Embryonic facial prominence (tissue), 1 donor: Measurements from ENCODE around the gene PAM.

ENCODE experiments used
- DNase-seq: peaks from one replicate; pipeline ENCODE4 v3.0.0-alpha.2; 2016; ENCODE audit errors: extremely low spot score

The PAM gene

GRCh38 chr5:102860035-102860434 is 104.9 kb downstream of the PAM start:
- no peak for DNase-seq

- DNase-seq = no peak
Measured at GRCh38 chr5:102863058-102863457, 108.0 kb downstream of the PAM start.

- DNase-seq = no peak
Measured at GRCh38 chr5:102863764-102864560, 108.9 kb downstream of the PAM start.

GRCh38 chr5:102865171-102865509 is 110.0 kb downstream of the PAM start:
- DNase-seq = no peak

GRCh38 chr5:102865510-102866236 is 110.6 kb downstream of the PAM start:
- DNase-seq = peak; percentile 35

- DNase-seq = no peak
Measured at GRCh38 chr5:102866237-102866600, 111.1 kb downstream of the PAM start.

GRCh38 chr5:102867992-102868662 is 113.0 kb downstream of the PAM start:
- DNase-seq = no peak

- DNase-seq = no peak
Measured at GRCh38 chr5:102869230-102869629, 114.1 kb downstream of the PAM start.

GRCh38 chr5:102873379-102873932 is 118.4 kb downstream of the PAM start:
- no peak for DNase-seq

- no peak for DNase-seq
Measured at GRCh38 chr5:102874054-102874453, 118.9 kb downstream of the PAM start.

GRCh38 chr5:102875721-102876123 is 120.6 kb downstream of the PAM start:
- DNase-seq = no peak

- no peak for DNase-seq
Measured at GRCh38 chr5:102876610-102877009, 121.5 kb downstream of the PAM start.

- no peak for DNase-seq
Measured at GRCh38 chr5:102879741-102880140, 124.6 kb downstream of the PAM start.

GRCh38 chr5:102886586-102886985 is 131.5 kb downstream of the PAM start:
- DNase-seq = no peak

GRCh38 chr5:102888483-102888882 is 133.4 kb downstream of the PAM start:
- DNase-seq = no peak

- DNase-seq = no peak
Measured at GRCh38 chr5:102889033-102889432, 133.9 kb downstream of the PAM start.

- DNase-seq = no peak
Measured at GRCh38 chr5:102890133-102890532, 135.0 kb downstream of the PAM start.

- no peak for DNase-seq
Measured at GRCh38 chr5:102891175-102891574, 136.1 kb downstream of the PAM start.

GRCh38 chr5:102893942-102894341 is 138.8 kb downstream of the PAM start:
- DNase-seq = no peak

GRCh38 chr5:102895234-102895633 is 140.1 kb downstream of the PAM start:
- no peak for DNase-seq

GRCh38 chr5:102895976-102896375 is 140.9 kb downstream of the PAM start:
- DNase-seq = no peak

- no peak for DNase-seq
Measured at GRCh38 chr5:102901424-102902134, 146.5 kb downstream of the PAM start.
